ENCODE data around the gene ZEB1. TPM values are rescaled to one million over a fixed set of nuclear protein-coding genes. Genes with fewer than 3 reads are reported as not detected.

The ZEB1 gene
- total RNA-seq, 1 experiment from 2014 or later: 0.39 TPM

DNA sequence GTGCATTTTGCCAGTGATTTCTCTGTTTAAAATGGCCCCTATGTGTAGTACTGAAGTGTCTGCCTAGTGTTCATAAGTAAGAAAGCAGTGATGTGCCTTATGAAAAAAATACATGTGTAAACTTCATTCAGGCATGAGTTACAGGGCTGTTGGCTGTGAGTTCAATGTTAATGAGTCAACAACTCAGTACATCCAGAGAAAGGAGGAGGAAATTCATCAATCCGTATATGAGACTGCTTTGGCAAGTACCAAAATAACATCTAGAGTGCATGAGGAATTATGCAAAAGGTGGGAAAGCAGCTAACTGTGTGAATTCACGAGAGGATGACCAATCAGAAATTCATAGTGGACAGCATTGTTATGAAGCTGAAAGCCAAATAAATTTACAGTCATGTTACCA, 255.6 kb downstream of the ZEB1 start:
- peaks cover 2 to 18% (median 11%) of the 10 kb centered on the region in 3 experiments; a peak in 5 of 7 replicates for H3K36me3 Mint-ChIP-seq (ENCODE audit: insufficient read depth in 1 of 3, low read depth in 3 of 3)
- Histone ChIP-seq H3K9me3 (ENCODE audit: control insufficient read depth, low read depth, low read length) (no peaks in the 10 kb centered on the region), H3K23me2 (ENCODE audit: insufficient read length, low read depth, low read length, poor library complexity, severe bottlenecking) (no peaks in the 10 kb centered on the region)

More for the DNA sequence above, 255.6 kb downstream of the ZEB1 start:
- Histone ChIP-seq H2BK15ac (ENCODE audit: low read depth, low read length) (no peak overlapping the region), H4K20me1 (ENCODE audit: control insufficient read depth, insufficient read depth, insufficient read length) (no peaks in the 10 kb centered on the region), H2AFZ (ENCODE audit: low read length) (no peak overlapping the region), H3K4me2 (ENCODE audit: insufficient read depth, insufficient read length, low read length) (no peak overlapping the region), H4K5ac (ENCODE audit: insufficient read length, low read depth, low read length) (no peak overlapping the region), H4K8ac (replicated peaks; ENCODE audit: insufficient read length, low read depth, low read length) (no peak overlapping the region), H3K4ac (ENCODE audit: low read depth, low read length) (no peak overlapping the region), H2BK120ac (ENCODE audit: low read depth, low read length, poor library complexity, severe bottlenecking) (no peak overlapping the region), H3T11ph (ENCODE audit: low read length) (no peak overlapping the region), H3K56ac (ENCODE audit: insufficient read length, low read depth, low read length) (no peak overlapping the region), H3K79me1 (ENCODE audit: insufficient read depth, low read depth, low read length, poor library complexity, severe bottlenecking) (no peaks in the 10 kb centered on the region), H3K27me3 (ENCODE audit: insufficient read depth, low read length) (no peaks in the 10 kb centered on the region), H3K14ac (ENCODE audit: insufficient read depth, low read length) (no peak overlapping the region), H2BK20ac (ENCODE audit: low read depth, low read length, poor library complexity, severe bottlenecking) (no peak overlapping the region), H2BK5ac (ENCODE audit: insufficient read length, low read length) (no peak overlapping the region), H2AK5ac (ENCODE audit: insufficient read length, low read length) (no peak overlapping the region), H3K4me1 (ENCODE audit: insufficient read depth, low read length) (no peaks in the 10 kb centered on the region), H3K18ac (ENCODE audit: insufficient read length, low read depth, low read length) (no peak overlapping the region), H3K9ac (ENCODE audit: extremely low read depth, insufficient read length, low read length) (no peak overlapping the region), H3K23ac (ENCODE audit: insufficient read length, low read depth, low read length) (no peak overlapping the region), H3K27ac (ENCODE audit: insufficient read length, low read depth, low read length) (no peak overlapping the region), H3K79me2 (ENCODE audit: insufficient read depth, low read length) (no peaks in the 10 kb centered on the region), H4K91ac (ENCODE audit: insufficient read length, low read depth, low read length) (no peak overlapping the region), H2BK12ac (ENCODE audit: insufficient read length, low read depth, low read length) (no peak overlapping the region)
- no CpG with 5 or more reads among the region's 2 CpGs for WGBS (ENCODE audit: extremely low coverage, insufficient read length, low lambda C conversion rate)
- H3K4me1 Mint-ChIP-seq: no peaks in the 10 kb centered on the region
- no peak for DNase-seq
- peaks cover 17 to 30% of the 10 kb centered on the region in 2 experiments for H3K9me3 Mint-ChIP-seq
- H3K27ac Mint-ChIP-seq: no peak overlapping the region
- H3K4me3 Mint-ChIP-seq: no peak overlapping the region
- no peak for TF ChIP-seq CTCF (conservative IDR thresholded peaks at IDR 0.05)
- peaks cover 1% of the 10 kb centered on the region; the same call in 1 of the 2 replicates for H3K27me3 Mint-ChIP-seq (ENCODE audit: low read depth)
